ENCODE measurements around the gene DBR1. TPM values are rescaled to one million over a fixed set of nuclear protein-coding genes. Genes with fewer than 3 reads are reported as not detected.

DBR1 gene
- total and polyA plus RNA-seq, 9 of the 15 experiments (the other 6 are each of a cell fraction or from before 2014, with no cell fraction given) = 2.7 to 14.1 (median 10.9) TPM

- no peak for TF ChIP-seq MLX (CRISPR knock-in tag; conservative IDR thresholded peaks at IDR 0.05)
- TF ChIP-seq PHF20 (IDR thresholded peaks at IDR 0.05; ENCODE audit: partially characterized antibody) = no peak
- no peak for TF ChIP-seq SAFB2 (IDR thresholded peaks at IDR 0.05; ENCODE audit: borderline replicate concordance, low read depth, low read length, severe bottlenecking)
- TF ChIP-seq POLR2G (IDR thresholded peaks at IDR 0.05; ENCODE audit: low read depth, low read length) = no peak
- no peak for TF ChIP-seq ZNF407 (IDR thresholded peaks at IDR 0.05; ENCODE audit: low read depth)
- TF ChIP-seq HMG20A (CRISPR knock-in tag; conservative IDR thresholded peaks at IDR 0.05) = no peak
- no peak for TF ChIP-seq E2F5 (CRISPR knock-in tag; IDR thresholded peaks at IDR 0.05)
- TF ChIP-seq STAG1 (CRISPR knock-in tag; IDR thresholded peaks at IDR 0.05; ENCODE audit: borderline replicate concordance) = no peak
These were observed 20.2 kb downstream of the DBR1 start (continued) for GRCh38 chr3:138154534-138154933.

Measured in K562 (cell line).